GM12872 (cell line): ENCODE results near the gene PARP14.

Source experiments
- CTCF ChIP-seq: IDR thresholded peaks from 3 replicates; pipeline ENCODE4 v1.5.1; 2011; ENCODE audit warnings: low read depth, mild to moderate bottlenecking, low read length, moderate library complexity; ENCODE audit not compliant: insufficient read depth

PARP14 gene

DNA sequence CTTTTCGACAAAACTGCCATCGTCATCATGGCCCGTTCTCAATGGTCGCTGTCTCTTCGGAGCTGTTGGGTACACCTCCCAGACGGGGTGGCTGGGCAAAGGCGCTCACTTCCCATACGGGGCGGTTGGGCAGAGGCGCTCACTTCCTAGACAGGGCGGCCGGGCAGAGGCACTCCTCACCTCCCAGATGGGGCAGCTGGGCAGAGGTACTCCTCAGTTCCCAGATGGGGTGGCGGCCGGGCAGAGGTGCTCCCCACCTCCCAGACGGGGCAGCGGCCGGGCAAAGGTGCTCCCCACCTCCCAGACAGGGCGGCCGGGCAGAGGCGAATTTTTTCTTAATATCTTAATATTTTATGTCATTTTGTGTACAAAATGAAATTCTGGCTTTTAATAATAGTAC, 44.5 kb downstream of the PARP14 start:
- TF ChIP-seq CTCF, result no peak

GRCh38 chr3:122727294-122727693, 46.7 kb downstream of the PARP14 start:
- no peak for TF ChIP-seq CTCF

GRCh38 chr3:122727766-122728165, 47.1 kb downstream of the PARP14 start:
- TF ChIP-seq CTCF, result no peak

GRCh38 chr3:122728186-122728585, 47.5 kb downstream of the PARP14 start:
- no peak for TF ChIP-seq CTCF

- TF ChIP-seq CTCF, result no peak
Observed at GRCh38 chr3:122728756-122729514, 48.3 kb downstream of the PARP14 start.

- TF ChIP-seq CTCF, result no peak
Observed at GRCh38 chr3:122730240-122730639, 49.6 kb downstream of the PARP14 start.

DNA sequence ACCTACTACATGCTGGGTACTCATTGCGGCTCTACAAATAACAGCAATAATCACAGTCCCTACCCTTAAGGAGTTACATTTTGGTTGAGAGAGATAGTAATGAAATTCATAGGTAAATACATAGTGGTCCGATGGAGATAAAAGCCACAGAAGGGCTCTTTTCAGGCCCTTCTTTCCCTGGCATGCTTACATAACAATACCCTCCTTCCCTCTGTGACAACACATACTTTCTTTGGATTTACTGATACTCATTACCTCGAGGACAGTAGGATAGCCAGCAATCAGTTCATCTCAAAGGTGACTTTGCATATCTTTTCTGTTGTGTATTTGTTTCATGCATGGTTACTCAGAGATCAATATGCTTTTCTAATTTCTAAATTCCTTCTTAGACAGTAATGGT, 58.5 kb downstream of the PARP14 start:
- TF ChIP-seq CTCF, result no peak
